NCI-H128 (cell line): ENCODE results near the gene TUB.

Experiments used
- DNase-seq: peaks from one replicate; lab custom pipeline; 2025; ENCODE audit not compliant: unreplicated experiment; lab: John Stamatoyannopoulos, UW

The TUB gene

DNA sequence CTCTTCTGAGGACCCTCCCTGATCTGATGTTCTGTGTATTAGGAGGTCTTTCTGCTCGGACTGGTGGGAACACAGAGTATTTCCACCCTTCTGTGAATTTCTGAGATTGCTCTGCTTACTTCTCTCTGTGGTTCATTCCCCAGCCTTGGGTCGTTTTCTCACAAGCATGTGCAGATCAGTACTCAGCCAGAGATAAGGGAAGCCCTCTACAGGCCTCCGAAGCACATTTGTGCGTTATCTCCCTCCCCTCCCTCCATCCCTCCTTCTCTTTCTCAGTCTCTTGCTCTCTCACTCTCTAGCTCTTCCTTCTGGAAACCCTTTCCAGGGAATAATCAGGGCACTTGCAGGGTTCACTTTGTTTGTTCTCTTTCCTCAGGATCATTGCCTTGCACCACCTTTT lies 35.2 kb upstream of the TUB start:
- DNase-seq, result no peak

DNA sequence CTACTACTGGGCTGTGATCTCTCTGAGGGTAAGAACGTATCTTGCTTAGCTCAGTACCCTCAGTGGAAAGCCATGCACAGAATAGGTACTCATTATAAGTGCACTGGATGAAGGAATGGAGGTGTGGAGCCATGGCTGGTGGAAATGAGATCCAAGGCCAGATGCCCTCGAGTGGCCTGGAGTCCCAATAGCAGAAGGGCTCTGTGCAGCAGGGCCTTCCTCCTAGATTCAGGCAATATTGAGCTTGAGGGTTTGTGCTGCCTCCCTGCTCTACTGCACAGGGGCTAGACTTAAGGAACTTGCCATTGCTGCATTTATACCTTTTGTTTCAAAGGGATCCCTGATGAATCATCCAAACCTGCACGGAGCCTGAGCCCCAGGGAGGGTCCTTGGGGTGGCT lies 33.6 kb upstream of the TUB start:
- no peak for DNase-seq

DNA sequence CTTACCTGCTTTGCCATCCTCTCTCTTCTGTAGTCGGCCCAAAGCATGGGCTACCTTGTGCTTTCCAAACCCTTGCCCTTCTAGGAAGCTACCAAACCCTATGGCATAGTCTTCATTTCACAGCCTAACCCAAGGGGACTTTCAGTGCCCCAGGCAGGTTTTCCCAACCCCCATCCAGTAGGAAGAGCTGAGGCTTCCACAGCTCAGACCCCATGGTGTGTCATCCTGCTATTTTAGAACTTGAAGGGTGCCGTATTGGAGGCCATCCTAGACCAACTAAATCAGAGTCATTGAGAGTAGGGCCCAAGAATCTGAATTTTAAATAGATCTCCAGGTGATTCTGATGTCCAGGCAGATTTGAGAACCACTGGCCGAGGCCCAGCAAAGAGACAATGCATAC lies 31.9 kb upstream of the TUB start:
- no peak for DNase-seq

DNA sequence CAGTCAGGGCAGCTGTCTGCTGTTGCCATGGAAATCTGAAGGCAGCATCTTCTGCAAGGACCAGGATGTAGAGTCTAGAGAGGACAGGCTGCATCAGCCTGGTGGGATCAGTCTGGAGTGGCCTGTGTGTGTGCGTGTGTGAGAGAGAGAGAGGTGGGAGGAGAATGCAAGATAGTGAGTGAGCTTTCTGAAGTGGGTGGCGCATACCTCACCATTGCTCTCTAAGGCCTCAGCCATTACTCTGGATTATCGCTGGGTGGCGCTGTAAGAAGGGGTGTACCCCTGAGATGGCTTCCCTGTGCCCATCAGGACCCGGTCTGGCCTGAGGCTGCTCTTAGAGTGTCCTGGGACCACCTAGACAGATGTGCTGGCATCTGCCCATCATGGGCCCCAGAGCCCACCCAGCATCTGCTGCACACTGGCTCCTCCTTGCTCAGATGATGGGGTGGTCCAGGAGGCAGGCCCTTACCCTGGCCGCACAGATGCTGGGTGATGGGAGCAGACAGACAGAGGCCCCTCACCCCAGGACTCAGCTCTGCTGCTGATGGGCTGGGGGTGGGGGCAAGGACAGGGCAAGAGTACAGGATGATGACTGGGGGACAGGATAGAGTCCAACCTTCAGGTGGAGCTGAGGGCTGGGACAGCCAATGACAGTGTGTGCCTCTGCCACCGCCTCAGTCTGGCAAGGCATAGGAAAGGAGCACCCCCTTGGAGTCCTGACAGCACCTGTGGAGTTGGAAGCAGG lies 25.7 kb upstream of the TUB start:
- no peak for DNase-seq

DNA sequence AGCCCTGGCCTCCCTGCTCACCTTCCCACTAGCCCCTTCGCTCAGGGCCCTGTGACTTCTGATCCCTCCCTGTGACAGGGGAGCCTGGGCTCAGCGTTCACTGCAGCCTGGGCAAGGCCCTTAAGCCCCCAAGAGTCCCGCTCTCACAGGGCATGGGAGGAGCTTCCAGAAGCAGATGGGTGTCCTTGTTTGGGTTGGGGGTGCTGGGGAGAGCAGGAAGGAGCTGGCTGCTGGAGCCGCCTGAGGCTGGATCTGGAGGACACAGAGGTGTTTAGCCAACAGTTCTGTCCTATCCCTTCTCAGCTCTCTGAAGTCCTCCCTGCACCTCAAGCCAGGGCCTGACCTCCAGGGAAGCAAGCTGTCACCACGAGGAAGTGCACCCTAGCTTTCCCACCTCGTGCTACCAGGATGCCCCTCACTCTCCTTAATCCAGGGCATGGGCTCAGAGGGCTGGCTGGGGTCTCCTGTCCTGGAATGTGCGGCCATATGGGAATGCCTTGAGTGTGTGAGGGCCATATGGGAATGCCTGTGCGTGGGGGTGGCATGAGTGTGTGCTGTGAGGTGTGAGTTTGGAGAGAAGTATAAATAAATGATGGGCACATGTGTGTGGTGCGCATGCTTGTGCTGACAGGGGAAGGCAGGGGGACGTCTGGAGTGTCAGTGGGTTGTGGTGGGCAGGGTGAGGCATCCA lies 25.0 kb upstream of the TUB start:
- DNase-seq, result no peak

DNA sequence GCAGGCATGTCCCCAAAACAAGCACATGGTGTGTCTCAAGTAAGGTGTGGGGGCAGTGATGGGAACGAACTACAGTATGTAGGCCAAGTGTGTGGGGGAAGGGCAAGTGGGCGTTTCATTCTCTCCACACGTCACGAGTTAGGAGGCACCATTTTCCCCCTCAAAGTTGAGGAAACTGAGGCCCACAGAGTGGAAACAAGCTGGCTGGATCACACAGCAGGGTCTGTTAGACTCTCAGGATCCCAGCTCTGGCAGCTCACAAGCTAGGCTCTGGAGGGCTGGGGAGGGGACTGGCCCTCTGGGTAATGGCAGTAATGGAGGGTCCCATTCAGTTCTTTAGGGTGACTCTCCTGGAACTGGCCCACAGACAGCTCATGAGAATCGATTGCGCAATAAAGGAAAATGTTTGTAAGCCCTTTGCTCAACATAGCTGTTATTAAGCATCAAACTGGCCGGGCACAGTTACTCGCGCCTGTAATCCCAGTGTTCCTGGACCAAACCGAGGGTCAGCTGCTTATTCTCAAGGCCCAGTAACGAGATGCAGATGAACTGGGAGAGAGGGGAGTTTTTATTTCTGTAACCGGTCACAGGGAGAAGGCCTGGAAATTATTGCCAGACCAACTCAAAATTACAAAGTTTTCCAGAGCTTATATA lies 24.1 kb upstream of the TUB start:
- no peak for DNase-seq

DNA sequence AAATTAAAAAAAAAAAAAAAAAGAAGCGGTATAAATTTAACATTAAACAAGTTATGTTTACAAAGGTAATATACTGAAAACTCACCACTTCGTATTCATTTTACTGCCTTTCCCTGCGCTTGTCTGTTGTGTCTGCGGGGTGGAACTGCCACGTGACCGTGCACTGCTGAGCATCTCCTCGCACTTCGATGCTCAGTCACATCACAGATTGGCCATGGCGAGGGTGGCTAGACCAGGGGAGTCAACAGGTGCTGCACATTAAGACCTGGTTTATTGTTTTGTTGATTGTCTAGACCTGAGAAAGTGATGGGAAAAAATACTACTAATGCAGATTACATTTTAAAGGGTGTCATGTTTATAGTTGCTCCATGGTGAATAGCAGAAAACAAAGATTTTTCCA lies 22.8 kb upstream of the TUB start:
- DNase-seq, result no peak

DNA sequence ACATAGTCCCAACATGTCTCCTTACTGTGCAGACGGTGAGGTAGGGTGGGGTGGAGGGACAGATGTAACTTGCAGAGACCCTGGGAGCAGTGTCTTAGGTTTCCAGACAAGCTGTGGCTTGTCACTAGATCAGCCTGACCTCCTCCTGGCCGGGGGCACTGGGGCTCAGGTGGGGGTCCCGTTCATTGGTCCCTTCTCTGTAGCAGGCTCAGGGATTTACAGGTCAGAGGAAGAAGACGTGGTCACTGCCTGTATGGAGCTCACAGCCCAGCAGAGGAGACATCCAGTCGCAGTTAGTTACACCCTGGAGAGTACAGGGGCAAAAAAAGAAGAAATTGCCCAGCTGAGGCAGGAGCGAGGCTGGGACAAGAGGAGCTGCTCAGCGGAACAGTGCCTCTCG lies 22.0 kb upstream of the TUB start:
- no peak for DNase-seq

DNA sequence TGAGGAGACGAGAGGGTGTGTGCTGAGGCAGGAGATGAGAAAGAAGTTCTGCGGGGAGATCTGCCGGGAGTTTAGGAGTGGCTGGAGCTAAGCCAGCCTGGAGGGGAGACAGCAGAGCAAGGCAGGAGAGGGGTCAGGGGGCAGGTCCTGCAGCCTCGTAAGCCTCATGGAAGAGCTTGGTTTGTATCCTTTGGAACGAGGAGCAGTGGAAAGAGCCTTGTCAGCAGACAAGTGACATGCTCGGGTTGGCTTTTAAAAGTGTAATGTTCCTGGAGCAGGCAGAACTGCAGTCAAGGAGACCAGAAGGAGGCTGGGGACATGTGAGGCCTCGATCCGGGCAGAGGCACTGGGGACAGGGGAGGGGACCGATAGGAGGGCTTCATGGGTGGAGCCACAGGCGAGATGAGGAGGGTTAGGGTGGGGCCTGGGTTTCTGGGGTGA lies 21.4 kb upstream of the TUB start:
- no peak for DNase-seq

DNA sequence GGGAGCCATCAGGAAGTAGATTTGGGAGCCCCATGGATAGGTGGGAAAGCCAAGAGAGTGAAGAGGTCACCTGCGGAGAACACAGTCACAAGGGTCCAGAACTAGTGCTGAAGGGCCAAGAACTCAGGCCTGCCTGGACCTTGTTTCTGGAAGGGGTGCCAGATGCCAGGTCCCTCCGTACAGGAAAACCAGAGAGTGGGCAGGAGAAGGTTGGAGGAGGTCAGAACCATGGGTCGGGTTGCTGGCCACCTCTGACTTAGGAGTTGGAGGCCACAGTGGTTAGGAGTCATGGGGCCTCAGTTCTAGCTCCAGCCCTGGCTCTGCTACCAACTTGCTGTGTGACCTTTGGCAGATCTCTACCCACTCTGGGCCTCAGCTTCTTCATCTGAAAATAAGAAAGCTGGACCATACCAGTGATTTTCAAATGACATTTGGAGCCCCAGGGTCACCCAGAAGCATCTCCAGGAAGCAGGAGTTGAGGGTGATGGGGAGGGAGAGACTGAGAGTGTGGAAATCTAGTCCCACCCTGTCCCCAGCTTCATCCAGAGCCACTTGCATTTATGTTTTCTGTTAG lies 20.8 kb upstream of the TUB start:
- no peak for DNase-seq

DNA sequence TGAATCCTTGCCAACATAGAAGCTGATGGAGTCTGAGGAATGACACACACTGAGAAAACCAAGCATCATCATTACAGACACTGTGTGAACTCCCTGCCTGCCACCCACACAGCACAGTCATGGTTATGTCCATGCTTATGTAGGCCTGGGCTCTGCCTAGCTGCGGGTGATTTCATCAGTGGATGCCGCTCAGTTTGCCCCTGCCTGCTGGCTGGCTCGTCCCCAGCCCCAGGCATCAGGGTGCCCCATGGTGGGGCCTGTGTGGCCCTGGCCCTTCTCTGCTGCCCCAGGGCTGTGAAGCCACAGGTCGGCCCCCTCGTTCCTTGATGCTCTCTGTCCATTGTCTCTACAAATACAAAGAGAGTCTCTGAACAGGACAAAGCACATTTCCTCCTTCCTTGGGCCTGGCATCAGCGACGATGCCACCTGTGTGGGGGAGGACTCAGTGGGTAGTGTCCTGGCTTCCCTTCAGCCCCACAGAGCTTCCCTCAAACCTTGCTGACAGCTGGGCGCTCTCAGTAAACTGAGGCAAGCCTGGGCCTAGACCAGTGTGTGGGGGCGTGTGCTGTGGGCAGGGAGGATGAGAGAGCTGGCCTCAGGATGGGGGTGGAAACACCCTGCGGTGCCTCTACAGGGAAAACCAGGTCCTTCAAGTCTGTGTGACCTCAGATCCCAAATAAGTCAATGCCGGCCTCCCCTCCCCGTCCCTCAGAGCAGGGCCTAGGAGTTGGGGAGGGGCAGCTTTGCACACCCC lies 20.0 kb upstream of the TUB start:
- DNase-seq, result no peak

DNA sequence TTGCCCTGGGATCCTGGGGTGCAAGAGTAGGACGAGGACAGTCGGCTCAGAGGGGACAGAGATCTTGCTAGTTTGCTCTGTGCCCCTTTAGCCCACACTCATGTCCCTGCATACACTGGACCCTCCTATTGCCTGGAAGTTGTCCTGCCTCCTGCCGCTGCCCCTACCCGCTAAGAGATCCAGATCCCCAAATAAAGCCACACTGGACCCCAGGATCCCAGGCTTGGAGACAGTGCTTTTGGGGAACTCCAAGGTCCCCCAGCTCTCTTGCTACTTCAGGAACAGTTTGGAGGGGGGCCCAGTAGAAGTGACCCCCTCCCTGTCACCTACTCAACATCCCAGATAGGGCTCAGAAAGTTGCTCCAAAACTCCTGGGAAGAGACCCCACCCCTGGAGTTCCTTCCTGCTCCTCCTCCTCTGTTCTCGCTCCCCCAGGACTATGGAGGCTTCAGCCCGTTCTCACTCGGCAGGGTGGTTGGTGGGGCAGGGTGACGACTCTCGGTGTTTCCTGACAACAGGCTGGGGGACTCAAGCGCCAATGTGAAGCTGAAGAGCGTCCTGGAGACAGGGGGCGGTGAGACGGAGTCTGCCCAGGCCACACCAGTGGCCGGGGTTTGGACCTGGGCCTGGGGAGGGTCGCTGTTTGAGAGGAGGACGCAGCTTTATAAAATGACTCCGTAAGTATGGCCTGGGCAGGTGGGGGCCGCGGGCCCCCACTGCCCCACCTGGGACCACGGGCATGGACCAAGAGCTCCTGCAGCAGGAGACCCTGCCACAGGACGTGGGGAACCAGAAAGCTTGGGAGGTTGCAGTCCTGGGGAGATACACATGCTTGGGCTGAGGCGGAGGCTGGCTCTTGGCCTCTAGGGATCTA lies 19.2 kb upstream of the TUB start:
- DNase-seq, result no peak

DNA sequence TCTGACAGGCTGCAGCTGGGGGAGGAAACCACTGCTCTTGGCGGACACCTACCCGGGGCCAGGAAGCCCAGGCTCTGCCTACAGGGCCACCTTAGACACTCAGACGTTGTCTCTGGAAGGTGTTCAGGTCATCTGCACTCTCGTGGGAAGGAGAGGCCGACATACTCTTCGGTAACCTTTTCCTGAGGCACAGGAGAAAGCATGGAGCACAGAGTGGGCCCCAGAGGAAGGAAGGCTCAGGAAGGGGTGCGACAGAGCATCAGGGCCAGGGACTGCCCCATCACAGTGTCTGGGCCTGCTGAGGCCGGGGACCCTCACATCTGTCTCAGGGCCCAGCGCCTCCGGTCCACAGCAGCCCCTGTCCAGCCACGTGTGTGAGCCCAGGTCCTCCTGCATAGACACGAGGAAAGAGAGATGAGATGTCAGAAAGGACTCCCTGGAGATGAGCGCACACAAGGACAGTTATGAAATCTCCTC lies 18.2 kb upstream of the TUB start:
- DNase-seq, result no peak

DNA sequence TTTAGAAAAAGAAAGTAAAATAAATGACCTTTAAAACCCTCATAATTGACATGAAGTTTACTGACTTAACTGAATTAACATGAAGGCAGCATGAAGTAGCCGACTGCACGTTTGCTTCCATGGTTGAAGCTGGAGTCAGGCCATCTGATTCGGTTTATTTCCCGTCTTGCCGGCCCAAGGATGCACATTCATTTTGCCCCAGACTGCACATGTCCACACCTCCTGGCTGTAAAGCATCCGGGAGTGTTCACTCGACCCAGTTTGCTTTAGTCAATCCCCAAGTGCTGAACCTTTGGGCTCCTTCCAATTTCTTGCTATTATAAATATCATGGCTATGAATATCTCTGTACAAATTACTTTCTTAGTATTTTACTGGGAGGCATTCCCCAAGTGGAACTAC lies 17.7 kb upstream of the TUB start:
- no peak for DNase-seq

DNA sequence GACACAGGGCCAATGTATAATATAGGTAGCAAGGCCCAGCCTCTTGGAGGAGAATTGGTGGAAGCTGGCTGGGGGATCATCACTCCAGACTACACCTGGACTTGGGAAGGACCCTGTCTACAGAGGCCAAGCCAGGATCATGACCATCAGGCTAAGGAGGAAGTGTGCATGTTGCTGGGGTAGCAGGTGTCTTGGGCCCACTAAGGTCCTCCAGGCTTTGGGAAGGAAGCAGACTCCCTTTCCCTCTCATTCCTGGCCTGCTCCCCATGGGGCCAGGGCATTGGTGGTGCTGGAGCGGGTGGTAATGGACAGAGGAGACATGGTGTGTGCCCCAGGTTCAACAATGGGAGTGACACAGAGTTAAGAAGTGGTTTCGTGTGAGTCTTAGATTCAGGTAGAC lies 16.0 kb upstream of the TUB start:
- no peak for DNase-seq

DNA sequence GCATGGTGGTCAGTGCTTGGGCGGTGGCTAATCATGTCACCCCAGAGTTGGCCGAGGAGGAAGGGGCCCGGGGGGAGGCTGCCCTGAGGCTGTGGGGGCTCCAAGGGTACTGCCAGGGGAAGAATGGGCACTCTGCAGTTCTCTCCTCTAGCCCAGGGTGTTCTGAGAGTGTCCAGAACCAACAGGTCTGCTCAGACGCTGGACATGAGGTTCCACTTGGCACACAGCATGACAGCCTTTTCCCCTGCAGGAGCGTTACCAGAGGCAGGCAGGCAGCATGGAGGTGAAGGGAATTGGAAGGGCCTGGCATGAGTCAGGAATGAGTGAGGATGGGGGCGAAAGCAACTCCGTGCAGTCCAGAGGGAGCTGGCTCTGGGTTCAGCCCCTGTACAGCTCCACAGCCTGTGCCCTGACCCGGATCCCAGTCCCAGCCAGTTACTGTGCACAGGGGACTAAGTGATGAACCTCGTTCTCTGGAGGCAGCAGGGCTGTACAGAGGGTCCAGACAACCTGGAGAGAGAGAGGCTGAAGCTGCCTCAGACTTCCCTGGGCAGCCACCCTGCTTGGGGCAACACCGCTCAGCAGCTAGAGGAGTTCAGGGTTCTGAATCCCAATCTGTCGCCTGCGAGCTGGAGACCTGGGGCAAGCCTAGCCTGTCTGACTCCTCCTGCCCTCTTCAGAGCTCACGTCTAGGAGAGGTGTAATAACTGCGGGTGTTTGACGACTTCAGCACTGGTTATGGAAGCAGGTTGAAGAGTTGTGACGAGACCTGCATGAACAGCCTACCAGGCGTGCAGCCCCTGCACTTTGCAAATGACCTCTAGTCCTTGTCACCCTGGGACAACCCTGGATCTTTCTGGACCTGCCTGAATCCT lies 14.7 kb upstream of the TUB start:
- DNase-seq, result no peak

DNA sequence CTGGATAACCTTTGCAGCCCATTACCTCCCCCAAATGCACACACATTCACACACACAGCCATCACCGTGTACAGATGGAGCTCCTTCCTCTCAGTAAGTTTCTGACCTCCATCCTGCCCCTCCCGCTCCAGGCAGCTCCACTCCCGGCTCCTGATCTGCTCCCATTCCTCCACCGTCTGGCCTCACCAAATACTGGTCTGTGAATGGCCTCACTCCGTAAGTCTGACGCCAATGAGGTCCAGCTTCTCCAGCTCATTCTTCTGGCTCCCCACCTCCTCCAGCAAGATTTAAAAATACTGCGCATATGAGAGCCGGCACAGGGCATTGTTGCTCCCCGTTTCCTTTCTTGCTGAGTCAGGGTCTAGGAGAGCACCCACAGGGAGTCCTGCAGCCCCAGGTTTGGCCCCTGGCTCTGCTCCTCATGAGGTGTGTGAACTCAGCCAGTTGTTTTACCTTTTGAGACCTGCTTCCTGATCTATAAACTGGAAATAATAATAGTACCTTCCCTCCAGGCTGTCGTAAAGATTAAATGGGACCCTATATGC lies 14.0 kb upstream of the TUB start:
- DNase-seq, result no peak

DNA sequence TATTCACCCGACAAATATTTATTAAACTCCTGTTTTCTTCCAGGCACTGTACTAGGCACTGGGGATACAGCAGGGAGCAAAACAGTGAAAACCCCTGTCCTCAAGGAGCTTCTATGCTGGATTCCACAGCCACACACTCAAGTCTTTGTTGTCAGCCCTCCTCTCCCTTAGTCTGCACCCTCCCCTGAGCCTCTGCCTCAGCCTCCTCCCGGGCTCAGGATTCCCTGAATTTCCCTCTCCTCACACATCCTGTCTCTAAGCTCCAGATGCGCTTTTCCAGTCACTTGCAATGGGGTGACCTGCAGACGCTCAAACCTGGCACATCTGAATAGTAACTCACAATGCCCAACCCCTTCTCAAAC lies 13.5 kb upstream of the TUB start:
- no peak for DNase-seq
